LNCaP clone FGC (cell line): Measurements from ENCODE around the gene ACTRT2.

Experiments
- DNase-seq: peaks from one replicate; pipeline ENCODE4 v3.0.0-alpha.2; 2011; ENCODE audit warnings: low read depth
- H3K4me3 ChIP-seq: 2 replicates; pipeline ENCODE4 v1.5.1; 2011; ENCODE audit warnings: mild to moderate bottlenecking, low read depth, low read length, control low read depth
- CTCF ChIP-seq: IDR thresholded peaks from 2 replicates; pipeline ENCODE4 v1.5.1; 2012; ENCODE audit warnings: mild to moderate bottlenecking; ENCODE audit not compliant: control insufficient read depth, insufficient read depth; ENCODE audit errors: extremely low read depth

Gene ACTRT2

GRCh38 chr1:3026581-3027391 is 5.5 kb downstream of the ACTRT2 start:
- TF ChIP-seq CTCF = no peak
- no peak for DNase-seq
- no peak overlapping the region for H3K4me3 ChIP-seq

- no peak for TF ChIP-seq CTCF
- no peak for DNase-seq
- H3K4me3 ChIP-seq = no peak overlapping the region
Measured at GRCh38 chr1:3027611-3028371, 6.5 kb downstream of the ACTRT2 start.

- no peak overlapping the region for H3K4me3 ChIP-seq
- no peak for DNase-seq
- TF ChIP-seq CTCF = no peak
Measured at GRCh38 chr1:3028531-3029282, 7.4 kb downstream of the ACTRT2 start.

- no peak for TF ChIP-seq CTCF
- no peak overlapping the region for H3K4me3 ChIP-seq
- no peak for DNase-seq
Measured at GRCh38 chr1:3029481-3029961, 8.3 kb downstream of the ACTRT2 start.

- DNase-seq = no peak
- TF ChIP-seq CTCF = no peak
- H3K4me3 ChIP-seq = no peak overlapping the region
Measured at GRCh38 chr1:3029991-3030662, 8.9 kb downstream of the ACTRT2 start.

GRCh38 chr1:3030663-3031381 is 9.6 kb downstream of the ACTRT2 start:
- no peak for DNase-seq
- TF ChIP-seq CTCF = no peak

More at GRCh38 chr1:3030663-3031381, 9.6 kb downstream of the ACTRT2 start:
- no peak overlapping the region for H3K4me3 ChIP-seq
